NCI-H2107 (cell line): Measurements from ENCODE around the gene DUT.
"Not testable (repeated sequence)": the region's sequence is repeated elsewhere in the genome, so short reads cannot be mapped to it uniquely, and the experiment has no call there.

Experiments
- DNase-seq: peaks from one replicate; lab custom pipeline; 2025; lab: John Stamatoyannopoulos, UW

The DUT gene

DNA sequence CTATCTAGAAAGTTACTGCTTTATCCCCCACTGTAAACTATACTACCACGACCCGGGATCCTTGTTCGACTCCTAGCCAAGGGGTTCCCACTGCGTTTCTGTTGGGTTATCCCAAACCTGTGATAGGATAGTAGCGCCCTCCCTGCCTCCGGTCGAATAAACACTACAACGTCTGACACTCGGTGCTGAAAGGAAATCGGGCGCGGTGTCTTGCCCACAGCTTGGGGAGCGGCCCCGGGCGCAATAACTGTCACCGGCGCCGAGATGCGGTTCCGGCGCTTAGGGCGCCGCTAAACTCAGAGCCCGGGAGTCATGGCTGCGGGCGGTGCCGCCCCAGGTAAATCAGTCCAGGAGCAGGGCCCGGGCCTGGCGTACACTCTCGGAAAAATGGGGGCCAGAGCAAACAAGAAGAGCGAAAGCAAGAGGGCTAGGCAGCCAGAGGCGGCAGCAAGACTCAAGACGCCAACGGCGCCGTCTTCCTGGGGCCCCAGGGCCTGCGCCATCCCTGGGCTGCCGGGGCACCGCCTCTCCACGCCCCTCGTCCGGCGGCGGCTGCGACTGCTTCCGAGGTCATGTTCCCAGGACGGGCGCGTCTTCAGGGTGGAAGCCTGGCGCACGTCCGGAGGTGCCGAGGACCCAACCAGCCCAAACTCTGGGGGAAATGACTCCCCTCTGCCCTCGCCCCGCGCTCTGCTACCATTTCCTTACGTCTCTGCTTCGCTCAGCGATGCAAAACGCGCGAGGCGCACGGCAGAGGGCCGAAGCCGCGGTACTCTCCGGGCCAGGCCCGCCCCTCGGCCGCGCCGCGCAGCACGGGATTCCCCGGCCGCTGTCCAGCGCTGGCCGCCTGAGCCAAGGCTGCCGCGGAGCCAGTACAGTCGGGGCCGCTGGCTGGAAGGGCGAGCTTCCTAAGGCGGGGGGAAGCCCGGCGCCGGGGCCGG lies at the start of gene DUT:
Gene DUT, plus strand, starts transcription at position 575 of the 941 bp plus-strand sequence. Its CDS starts 87 bp downstream, at position 662.
- no peak for DNase-seq

- no peak for DNase-seq
Observed at GRCh38 chr15:48281674-48282073, 49.6 kb upstream of the DUT start.

DNA sequence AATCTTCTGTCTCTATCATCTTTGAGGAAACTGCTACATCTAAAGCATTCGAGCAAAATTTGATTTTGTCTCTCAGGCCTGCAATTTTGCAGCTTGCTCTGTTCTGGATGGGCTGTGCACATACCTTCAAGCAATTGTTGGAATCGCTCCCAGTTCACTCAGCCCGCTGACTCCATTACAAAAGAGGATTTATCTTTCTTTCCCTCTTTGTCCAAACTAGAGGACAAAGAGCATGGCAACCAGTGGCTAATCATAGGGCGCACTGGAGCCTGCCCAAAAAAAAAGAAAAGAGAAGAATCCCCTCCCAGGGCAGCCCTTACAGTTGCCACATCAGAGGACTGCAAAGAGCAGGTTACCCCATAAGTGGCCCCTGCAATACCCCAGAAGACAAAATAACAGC lies 49.0 kb upstream of the DUT start:
- no peak for DNase-seq

DNA sequence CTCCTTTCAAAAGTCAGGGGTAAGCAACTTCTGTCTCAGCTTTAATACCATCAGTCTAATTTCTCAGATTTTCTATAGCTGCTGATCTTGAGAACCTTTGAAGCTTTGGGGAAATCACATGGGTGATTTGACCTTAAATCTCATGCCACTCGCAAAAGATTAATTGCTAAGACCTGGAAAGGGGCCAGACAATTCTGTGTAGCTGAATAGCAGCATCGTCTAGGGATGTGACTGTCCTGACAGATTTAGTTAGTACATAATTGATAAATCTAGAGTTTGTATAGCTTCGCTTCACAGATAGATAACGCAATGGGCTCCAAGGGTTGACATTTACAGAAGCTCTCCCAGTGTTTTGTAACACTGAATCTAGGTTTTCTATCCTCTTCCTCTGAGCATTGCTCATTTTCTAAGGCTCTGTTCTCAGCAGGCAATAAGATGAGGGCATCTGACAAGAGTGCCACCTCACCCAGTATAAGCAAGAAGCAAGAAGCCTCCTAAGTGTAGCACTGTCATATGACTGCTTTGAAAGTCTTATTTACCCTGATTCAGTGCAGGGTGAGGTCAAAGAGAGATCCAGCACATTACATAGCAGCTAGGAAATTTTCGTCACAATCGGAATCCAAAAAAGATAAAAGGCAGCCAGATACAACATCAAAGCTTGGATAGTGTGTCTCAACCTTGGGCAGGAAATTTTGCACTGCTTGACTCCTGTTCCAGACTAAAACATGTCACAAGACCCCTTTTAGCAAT lies 47.7 kb upstream of the DUT start:
- no peak for DNase-seq

DNA sequence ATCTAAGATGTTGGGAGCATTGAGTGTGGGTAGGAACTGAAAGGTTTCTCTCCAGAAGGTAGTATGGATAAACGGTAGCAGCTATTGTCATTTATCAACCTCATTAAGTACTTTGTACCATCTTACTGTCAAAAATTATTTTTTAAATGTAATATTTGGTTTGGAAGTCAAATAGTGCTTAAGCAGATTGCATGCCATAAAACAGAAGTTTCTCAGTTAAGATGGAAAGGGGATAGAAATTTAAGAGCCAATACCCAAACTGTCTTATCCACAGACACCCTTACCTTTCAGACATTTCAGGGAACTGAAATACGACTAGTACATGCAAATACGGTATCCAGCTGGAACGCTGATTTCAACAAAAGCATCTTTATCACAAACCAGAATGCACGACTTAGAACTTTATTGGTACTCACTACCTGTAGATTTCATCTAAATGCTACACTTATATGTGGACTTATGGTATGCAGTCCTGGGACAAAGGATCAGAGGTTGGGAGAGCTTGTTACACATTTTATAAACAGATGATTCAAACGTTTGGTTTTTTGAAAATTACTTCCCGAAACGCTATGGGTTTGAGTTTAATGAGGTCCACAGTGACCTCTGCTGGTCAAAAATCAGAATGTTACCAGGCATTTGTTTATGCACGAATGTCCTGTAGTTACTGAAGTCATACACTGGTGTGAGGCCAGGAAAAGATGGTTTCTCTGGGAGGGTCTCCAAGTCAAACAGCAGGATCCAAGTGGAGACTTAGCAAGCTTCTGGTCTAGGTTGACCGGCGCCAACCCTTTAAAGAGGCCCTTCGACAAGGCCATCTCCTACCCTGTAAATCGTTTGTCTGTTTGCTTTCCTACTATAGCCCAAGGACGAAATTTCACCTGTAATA lies 45.7 kb upstream of the DUT start:
- DNase-seq: peak; percentile 14

DNA sequence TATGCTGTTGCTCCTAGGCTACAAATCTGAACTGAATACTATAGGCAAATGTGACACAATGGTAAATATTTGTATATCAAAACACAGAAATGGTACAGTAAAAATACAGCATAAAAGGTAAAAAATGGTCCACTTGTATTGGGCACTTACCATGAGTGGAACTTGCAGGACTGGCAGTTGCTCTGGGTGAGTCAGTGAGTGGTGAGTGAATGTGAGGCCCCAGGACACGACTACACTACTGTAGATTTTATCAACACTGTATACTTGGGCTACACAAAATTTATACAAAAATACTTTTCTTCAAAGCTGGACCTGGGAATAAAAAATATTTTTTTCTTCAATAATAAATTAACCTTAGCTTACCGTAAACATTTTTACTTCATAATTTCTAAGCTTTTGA lies 41.6 kb upstream of the DUT start:
- no peak for DNase-seq

DNA sequence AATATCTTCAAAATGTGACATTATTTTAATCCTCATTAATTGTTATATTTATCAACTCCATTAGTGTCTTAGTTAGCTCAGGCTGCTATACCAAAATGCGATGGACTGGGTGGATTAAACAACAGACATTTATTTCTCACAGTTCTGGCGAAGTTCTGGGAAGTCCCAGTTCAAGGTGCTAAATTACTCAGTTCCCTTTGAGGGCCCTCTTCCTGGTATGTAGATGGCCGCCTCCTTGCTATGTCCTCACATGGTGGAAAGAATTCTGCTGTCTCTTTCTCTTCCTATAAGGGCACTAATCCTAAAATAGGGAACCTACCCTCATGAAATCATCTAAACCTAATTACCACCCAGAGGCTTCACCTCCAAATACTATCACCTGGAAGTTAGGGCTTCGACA lies 38.8 kb upstream of the DUT start:
- DNase-seq: no peak

DNA sequence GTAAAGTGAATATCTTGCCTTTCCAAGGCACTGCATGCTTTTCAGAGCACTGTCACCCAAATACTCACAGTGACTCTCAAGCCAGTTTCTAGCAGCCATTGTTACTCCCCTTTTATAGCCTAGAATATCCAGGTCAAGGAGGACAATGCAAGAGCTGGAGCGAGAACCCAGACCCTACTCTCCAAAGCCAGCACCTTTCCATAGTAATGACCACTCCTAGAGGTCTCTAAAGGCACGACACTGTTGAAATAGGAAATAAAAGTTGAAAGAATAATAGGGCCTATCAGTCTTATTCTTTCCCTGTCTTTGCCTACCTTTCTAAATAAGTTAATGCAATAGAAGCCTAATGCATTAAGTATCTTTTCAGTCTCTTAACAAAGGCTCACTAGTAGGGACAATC lies 33.6 kb upstream of the DUT start:
- no peak for DNase-seq

DNA sequence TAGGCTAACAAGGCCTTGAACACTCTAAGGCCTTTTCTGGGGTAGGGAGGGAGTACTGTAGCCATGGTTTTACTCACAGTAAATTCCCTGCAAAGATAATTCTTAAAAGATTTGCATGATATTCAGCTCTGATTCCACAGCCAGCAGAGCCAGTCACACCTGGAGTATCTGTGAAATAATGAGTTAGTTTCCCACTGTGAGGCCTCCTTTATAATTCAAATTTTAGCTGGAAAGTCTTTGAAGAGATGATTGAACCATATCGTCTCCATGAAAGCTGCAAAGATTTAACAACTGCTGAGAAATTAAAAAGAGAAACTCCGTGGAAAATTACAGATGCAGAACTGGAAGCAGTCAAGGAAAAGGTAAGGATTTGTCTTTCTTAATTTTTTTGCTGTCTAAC lies 32.3 kb upstream of the DUT start:
- no peak for DNase-seq

- no peak for DNase-seq
Observed at GRCh38 chr15:48300038-48300437, 31.2 kb upstream of the DUT start.

DNA sequence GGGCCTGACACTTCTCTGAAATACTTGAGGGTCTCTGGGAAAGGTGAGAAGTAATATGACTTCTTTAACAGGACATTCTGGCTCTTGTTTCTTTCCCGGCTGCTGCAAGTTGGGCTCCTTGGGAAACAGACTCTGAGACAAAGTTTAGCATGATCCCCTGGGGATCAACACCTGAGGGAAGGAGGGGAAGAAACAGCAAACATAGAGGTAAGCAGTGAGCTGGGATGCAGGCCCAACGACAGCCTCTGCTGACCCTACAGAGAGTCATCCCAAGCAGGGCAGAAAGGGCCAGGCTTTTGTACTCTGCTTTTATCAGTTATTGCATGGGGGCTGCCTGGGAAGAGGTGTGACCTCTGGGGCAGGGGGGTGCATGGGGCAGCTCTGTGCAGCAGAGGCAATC lies 26.8 kb upstream of the DUT start:
- DNase-seq: no peak

- no peak for DNase-seq
Observed at GRCh38 chr15:48306639-48307038, 24.6 kb upstream of the DUT start.

- no peak for DNase-seq
Observed at GRCh38 chr15:48307586-48307985, 23.6 kb upstream of the DUT start.

DNA sequence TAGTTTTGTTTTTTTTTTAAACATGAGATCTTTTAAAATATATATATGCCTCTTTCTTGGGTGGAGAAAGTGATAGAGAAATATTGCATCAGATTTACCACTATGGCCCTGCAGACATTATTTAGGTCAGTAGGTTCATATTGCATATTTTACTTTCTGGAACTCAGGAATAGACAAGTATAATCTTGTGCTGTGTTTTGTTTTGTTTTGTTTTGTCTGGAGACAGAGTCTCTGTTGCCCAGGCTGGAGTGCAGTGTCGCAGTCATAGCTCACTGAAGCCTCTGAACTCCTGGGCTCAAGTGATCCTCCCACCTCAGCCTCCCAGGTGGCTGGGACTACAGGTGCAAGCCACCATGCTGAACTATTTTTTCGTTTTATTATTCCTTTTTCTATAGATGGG lies 21.5 kb upstream of the DUT start:
- no peak for DNase-seq

- DNase-seq: no peak
Observed at GRCh38 chr15:48313216-48313615, 18.0 kb upstream of the DUT start.

DNA sequence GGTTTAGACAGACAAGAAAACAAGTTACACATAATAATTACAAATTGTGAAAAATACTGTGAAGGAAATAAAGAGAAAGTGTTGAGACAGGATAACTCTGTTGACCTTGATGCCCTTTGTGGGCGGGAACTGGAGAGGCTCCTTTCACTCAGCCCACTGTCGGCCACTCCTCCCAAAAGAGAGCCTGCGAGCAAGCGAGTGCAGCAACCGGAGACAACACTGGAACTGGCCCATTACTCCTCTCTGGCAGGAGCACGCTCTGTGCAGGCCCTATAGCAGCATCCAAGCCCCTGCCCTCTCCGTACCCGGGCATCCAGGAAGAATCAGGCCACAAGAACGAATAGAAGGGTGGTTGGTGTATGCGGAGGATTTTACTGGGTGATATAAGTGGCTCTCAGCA lies 16.2 kb upstream of the DUT start:
- no peak for DNase-seq

- DNase-seq: no peak
Observed at GRCh38 chr15:48317221-48317620, 14.0 kb upstream of the DUT start.

DNA sequence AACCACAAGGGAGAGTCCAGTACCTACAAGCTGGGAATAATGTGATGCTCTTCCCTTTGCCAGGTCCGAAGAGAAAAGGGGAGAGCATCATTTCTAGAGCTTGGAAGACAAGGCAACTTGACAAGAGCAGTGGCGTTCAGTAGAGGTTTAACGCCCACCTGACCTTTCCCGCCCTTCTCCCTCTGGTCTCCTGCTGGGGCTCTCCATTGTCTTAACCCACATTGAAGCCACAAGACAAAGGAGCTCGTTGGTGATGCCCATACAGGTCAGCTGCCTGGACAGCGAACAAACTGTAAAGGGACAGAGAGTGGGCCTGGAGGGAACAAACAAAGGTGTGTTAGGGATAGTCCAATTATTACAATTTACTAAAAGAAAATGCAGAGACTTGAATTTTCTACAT lies 13.1 kb upstream of the DUT start:
- no peak for DNase-seq

- DNase-seq: no peak
Observed at GRCh38 chr15:48323294-48323693, 7.9 kb upstream of the DUT start.

DNA sequence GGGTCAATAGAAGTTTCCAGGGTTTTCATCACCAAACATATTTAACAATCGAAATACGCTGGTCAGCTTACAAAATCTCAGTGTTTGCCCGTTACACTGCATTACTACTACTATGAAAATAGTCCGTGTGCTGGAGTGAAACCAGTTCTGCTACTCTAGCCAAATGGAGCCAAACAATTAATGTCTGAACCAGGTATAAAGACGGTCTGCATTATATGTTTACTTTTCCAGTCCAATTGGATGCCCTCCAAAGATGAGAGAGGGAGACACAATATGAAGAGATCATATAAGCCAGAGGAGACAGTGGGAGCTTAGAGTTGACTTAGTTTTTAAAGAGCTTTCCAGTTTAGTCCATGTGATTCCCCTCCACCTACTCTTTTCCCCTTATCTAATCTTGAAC lies 6.3 kb upstream of the DUT start:
- no peak for DNase-seq

DNA sequence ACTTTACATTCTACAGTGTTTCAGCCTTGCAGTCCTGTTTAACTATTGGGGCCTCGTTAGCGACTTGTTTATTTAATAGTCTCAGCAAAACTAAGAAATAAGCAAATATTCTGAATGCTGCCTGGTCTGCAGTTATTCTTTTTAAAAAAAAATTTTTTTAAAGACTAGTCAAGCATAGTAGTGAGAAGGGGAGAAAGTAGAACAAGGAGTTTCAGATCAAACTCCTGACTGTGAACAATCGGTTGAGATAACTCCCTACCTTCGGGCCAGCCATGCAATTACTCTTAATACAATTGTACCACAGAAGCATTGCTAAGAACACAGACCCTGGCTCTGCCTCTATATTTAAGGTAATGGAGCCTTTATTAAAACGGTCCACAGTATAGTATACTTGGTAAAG lies 5.8 kb upstream of the DUT start:
- DNase-seq: no peak

DNA sequence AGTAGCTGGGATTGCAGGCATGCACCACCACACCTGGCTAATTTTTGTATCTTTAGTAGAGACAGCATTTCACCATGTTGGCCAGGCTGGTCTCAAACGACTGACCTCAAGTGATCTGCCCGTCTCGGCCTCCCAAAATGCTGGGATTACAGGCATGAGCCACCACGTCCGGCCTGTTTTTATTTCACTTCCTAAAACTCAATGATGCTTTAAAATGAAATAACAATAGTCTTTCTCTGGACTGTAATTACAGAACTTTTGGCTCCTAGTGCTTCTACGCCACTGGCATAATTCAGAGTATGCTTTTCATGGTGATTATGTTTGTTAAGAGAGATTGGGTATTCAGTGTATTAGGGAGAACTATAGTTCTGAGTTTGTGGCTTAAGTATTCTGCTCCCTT lies 5.0 kb upstream of the DUT start:
- DNase-seq: not testable (repeated sequence)
